GM10266 (cell line): ENCODE measurements around the gene OR10D3.

ENCODE experiments used
- DNase-seq: peaks from one replicate; pipeline ENCODE4 v3.0.0; 2012; ENCODE audit errors: extremely low spot score
- TF ChIP-seq, protein P1 (sequence below): IDR thresholded peaks from 2 replicates; pipeline ENCODE4 v1.5.1; 2012; ENCODE audit warnings: mild to moderate bottlenecking, low read depth; ENCODE audit not compliant: control insufficient read depth, insufficient read depth; ENCODE audit errors: missing control alignments

OR10D3 gene

DNA sequence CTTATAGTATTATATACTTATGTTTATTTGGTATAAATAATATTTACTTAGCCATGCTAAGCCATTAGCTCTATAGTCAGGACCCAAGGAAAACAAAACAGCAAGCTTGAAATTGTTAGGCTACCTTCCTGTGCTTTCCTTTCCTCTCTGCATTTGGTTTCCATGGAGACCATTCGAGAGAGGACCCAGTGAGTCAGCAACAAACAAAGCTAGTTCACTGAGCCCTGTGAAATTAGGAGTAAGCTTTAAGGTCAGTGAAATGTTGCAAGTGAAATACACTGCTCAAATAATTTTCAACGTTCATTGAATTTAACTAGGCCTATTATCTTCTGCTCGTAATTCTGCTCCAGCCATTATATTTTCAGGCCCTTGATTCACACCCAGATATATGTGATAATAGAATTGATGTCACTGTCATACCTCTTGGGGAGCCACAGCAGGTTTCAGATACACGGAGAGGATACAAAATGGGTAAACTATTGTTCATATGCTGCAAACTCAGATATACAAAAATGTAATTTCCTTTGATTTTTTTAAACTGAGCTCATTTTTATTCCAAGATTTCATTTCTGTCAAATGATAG, 9.1 kb upstream of the OR10D3 start:
- DNase-seq: no peak
- TF ChIP-seq, protein P1, sequence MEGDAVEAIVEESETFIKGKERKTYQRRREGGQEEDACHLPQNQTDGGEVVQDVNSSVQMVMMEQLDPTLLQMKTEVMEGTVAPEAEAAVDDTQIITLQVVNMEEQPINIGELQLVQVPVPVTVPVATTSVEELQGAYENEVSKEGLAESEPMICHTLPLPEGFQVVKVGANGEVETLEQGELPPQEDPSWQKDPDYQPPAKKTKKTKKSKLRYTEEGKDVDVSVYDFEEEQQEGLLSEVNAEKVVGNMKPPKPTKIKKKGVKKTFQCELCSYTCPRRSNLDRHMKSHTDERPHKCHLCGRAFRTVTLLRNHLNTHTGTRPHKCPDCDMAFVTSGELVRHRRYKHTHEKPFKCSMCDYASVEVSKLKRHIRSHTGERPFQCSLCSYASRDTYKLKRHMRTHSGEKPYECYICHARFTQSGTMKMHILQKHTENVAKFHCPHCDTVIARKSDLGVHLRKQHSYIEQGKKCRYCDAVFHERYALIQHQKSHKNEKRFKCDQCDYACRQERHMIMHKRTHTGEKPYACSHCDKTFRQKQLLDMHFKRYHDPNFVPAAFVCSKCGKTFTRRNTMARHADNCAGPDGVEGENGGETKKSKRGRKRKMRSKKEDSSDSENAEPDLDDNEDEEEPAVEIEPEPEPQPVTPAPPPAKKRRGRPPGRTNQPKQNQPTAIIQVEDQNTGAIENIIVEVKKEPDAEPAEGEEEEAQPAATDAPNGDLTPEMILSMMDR: no peak

DNA sequence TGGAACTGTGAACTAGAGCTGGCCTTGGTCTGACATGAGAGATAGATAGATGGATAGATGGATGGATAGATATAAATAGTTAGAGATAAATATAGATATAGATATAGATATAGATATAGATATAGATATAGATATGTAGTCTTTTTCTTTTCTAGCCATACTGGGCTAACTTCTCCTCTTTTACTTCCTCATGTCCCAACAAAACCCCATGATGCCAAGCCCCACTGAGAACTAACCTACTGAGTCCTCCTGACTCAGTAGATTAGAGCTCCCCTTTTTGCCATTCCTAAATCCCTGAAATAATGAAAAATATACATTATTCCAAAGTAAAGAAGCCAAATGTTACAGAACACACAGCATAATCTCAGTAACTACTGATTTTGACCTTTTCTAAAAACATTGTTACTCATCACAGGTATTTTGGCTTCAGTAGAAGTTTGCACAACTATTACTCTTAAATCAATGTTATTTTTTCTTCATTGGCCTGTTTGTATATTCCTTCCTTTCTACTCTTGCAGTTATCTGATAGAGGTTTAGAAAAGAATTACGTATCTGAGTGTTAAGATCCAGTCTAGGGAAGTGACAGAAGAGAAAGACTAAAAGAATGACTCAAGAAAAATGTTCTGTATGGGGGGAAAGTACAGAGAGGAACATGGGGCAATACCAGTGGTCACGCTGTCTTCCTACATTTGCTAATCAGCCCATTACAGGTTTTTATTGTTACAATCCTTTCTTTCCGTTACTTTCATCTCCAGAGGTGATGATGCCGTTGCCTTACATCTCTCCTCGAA, 6.0 kb upstream of the OR10D3 start:
- DNase-seq: no peak
- TF ChIP-seq, protein P1: no peak

DNA sequence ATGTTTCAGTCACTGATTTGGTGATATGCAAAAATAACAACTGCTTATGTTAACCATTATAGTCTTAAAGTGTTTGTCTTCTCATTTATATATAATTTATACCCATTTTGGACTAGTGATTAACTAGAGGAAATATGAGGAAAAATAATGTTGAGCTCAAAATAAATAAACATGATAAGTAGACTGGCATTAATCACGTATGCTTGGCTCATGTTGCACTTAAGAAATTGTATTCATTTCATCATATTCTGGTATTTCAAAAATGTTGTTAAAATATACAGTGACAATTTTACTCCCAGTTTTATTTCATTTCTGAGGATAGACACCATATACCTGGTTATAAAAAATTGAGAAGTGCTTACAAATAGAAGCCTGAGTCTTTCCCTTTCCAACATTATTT, 3.8 kb upstream of the OR10D3 start:
- TF ChIP-seq, protein P1: no peak
- no peak for DNase-seq

DNA sequence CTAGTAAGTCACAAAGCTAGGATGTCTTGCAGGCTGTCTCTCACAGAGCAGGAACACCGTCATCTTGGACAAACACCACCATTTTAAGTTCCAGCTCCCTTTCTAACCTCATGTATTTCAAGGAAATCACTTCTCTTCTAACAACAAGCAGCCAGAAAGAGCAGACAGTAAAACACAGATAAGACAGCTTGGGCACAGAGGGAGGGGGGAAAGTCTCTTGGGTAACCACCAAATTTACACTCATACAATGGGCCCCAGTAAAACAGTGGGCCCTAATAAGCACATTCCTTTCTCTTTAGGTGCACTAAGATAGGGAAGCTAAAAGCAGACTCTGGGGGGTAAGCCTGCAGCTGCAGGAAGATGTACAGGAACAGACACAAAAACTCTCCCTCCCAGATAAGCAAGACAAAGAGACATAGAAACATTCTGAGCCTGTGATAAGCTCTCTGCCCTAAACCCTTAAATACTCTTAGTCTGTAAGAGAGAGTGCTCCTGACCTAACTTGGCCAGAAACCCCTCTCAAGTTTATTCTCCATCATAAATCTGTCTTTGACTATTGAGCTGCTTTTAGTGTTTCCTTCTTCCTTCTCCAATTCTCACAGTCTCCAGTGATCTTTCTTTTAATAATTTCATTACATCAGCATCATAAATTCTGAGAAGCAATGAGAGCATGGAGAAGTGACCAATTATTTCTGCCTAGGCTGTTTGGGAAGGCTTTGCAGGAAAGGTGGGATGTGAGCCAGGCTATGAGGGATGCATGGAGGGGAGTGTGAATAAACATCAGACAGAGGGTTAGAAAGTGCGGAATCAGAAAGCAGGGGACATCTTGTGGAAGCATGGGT, 7.4 kb downstream of the OR10D3 start:
- TF ChIP-seq, protein P1: no peak
- no peak for DNase-seq

DNA sequence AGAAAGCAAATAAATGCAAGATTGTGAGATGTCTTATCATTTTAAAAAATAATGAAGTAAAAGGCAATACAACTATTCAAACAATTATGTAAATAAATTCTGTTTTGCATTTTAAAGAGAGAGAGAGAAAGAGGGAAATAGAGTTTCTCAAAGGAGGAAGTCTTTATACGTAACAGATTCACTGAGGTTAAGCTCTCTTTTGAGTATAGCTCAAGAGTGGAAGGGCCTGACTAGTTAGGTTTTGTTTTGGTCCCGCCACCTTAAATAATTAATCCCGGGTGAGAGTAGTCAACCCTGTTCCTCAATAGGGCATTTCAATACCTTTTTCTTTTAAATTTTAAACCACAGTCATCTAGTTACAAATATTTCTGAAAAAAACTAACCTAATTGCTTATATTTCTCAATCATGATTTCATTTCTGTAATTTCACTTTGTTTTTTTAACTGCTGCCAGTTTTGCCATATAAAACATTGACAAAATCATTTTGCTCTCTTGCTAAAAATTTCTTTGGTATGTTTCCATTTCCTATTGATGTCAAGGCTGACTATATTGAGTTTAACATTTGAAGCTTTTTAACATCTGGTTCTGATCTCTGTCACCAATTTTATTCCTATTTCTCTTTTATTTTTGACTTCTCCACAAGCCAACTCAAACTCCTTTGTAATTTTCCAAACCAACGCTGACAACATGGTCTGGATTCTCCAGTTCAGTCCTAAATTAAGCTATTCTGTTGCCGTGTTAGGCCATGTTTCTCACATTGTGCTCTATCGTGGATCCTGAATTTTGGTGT, 10.3 kb downstream of the OR10D3 start:
- no peak for DNase-seq
- TF ChIP-seq, protein P1: no peak

DNA sequence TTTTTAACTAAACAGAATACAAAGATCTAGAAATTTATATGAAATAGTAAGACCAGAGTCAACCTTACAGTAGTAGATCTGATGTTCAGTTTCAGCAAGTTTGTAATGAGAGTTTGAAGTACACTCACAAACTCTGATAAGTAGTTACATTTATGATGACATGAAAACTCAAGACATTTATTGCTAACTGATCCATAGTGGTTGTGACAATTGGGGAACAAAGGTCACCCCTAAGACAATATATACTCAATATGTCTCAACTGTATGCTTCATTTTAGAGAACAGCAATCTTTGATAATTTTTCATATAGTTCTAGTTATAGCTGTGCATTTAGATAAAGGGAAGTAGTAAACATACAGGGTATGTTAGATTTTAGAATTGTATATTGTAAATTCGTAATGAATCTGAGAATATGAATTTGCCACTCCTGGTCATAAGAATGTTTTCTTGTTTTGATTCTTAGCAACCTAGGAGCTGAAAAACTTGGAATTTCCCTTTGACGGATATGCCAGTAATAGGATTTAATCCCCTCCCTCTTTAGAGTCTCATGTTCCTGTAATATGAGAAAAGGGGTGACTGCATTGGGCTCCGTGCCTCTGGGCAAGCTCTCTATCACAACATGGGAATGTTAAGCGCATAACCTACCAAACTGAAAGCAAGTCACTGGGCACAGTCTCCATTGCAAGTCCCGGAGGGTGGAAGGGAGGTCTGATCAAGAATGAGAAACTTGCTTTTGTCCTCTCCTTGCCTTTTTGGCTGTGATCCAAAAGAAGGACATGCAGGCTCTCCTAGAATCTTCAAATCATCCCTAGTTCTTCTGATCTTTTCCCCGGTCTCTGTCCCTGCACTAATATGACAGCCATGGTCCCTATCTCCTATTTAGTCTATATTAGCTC, 11.4 kb downstream of the OR10D3 start:
- TF ChIP-seq, protein P1: no peak
- DNase-seq: no peak
